GM12878 (cell line): ENCODE results near the gene IPO11.

Experiments used
- EGR1 ChIP-seq, 2 experiments: IDR thresholded peaks; 1 replicate in 1 of 2; 2 replicates in 1 of 2; pipeline ENCODE4 v1.6.1; 2011 to 2012; ENCODE audit warnings: low read depth in 2 of 2, low read length in 2 of 2, borderline replicate concordance in 1 of 2, mild to moderate bottlenecking in 1 of 2, moderate library complexity in 1 of 2
- SIN3A ChIP-seq: IDR thresholded peaks from 2 replicates; pipeline ENCODE4 v1.6.1; 2012; ENCODE audit warnings: low read depth, low read length, improper control_type of control experiment
- TF ChIP-seq, protein P1 (sequence below), 3 experiments: IDR thresholded peaks in 2 of 3; conservative IDR thresholded peaks in 1 of 3; 2 replicates each; pipeline ENCODE4 v1.5.1; 2011; ENCODE audit warnings: low read depth in 3 of 3, low read length in 3 of 3, mild to moderate bottlenecking in 3 of 3, control low read depth in 2 of 3, moderate library complexity in 2 of 3, inconsistent platforms in 1 of 3, mixed read lengths in 1 of 3; ENCODE audit not compliant: control insufficient read depth in 2 of 3, insufficient read depth in 1 of 3; ENCODE audit errors: extremely low read depth in 1 of 3

GRCh38 chr5:62542720-62543119 is 130.2 kb downstream of the IPO11 start:
- TF ChIP-seq, protein P1, sequence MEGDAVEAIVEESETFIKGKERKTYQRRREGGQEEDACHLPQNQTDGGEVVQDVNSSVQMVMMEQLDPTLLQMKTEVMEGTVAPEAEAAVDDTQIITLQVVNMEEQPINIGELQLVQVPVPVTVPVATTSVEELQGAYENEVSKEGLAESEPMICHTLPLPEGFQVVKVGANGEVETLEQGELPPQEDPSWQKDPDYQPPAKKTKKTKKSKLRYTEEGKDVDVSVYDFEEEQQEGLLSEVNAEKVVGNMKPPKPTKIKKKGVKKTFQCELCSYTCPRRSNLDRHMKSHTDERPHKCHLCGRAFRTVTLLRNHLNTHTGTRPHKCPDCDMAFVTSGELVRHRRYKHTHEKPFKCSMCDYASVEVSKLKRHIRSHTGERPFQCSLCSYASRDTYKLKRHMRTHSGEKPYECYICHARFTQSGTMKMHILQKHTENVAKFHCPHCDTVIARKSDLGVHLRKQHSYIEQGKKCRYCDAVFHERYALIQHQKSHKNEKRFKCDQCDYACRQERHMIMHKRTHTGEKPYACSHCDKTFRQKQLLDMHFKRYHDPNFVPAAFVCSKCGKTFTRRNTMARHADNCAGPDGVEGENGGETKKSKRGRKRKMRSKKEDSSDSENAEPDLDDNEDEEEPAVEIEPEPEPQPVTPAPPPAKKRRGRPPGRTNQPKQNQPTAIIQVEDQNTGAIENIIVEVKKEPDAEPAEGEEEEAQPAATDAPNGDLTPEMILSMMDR (IDR thresholded peaks at IDR 0.05 in 2 of 3, conservative IDR thresholded peaks at IDR 0.05 in 1 of 3; ENCODE audit: control insufficient read depth in 2 of 3, extremely low read depth in 1 of 3, insufficient read depth in 1 of 3, low read depth in 3 of 3, low read length in 3 of 3) = no peak
- TF ChIP-seq EGR1 (IDR thresholded peaks at IDR 0.05; ENCODE audit: borderline replicate concordance in 1 of 2, low read depth in 2 of 2, low read length in 2 of 2) (no peak), SIN3A (no peak)
